GM19324 (cell line): ENCODE measurements around the gene EMP3.

Experiments
- ATAC-seq: cut with Tn5 transposase; IDR thresholded peaks from one replicate; pipeline ENCODE4 v1.9.1; 2021; ENCODE audit warnings: mild to moderate bottlenecking, moderate library complexity; ENCODE audit not compliant: unreplicated experiment, low FRiP score

EMP3 gene

GRCh38 chr19:48342841-48343540 lies 17.6 kb downstream of the EMP3 start:
- ATAC-seq, result no peak

- no peak for ATAC-seq
Measured at GRCh38 chr19:48344892-48345291, 19.5 kb downstream of the EMP3 start.

- ATAC-seq, result no peak
Measured at GRCh38 chr19:48346191-48346590, 20.8 kb downstream of the EMP3 start.

GRCh38 chr19:48348045-48348444 lies 22.7 kb downstream of the EMP3 start:
- ATAC-seq, result no peak

- no peak for ATAC-seq
Measured at GRCh38 chr19:48348737-48349136, 23.4 kb downstream of the EMP3 start.

- no peak for ATAC-seq
Measured at GRCh38 chr19:48350856-48351255, 25.5 kb downstream of the EMP3 start.

GRCh38 chr19:48351341-48351752 lies 26.0 kb downstream of the EMP3 start:
- no peak for ATAC-seq

GRCh38 chr19:48353677-48354076 lies 28.3 kb downstream of the EMP3 start:
- no peak for ATAC-seq

GRCh38 chr19:48354332-48354992 lies 29.1 kb downstream of the EMP3 start:
- no peak for ATAC-seq

- ATAC-seq, result no peak
Measured at GRCh38 chr19:48355365-48355954, 30.1 kb downstream of the EMP3 start.

GRCh38 chr19:48359123-48359522 lies 33.8 kb downstream of the EMP3 start:
- no peak for ATAC-seq

- no peak for ATAC-seq
Measured at GRCh38 chr19:48361912-48362311, 36.6 kb downstream of the EMP3 start.

GRCh38 chr19:48362716-48363499 lies 37.6 kb downstream of the EMP3 start:
- peak; percentile 40 for ATAC-seq

- peak; percentile 8 for ATAC-seq
Measured at GRCh38 chr19:48363500-48363809, 38.1 kb downstream of the EMP3 start.

GRCh38 chr19:48363810-48364597 lies 38.7 kb downstream of the EMP3 start, which contains the start of the genes SYNGR4 and TMEM143:
Gene SYNGR4, plus strand, starts transcription at chr19:48364367. Its CDS starts 1,476 bp downstream, at chr19:48365843.
Gene TMEM143, minus strand, starts transcription at chr19:48363940. Its CDS starts 20 bp downstream, at chr19:48363920.
- ATAC-seq, result peak; percentile 86

GRCh38 chr19:48364598-48365348 lies 39.4 kb downstream of the EMP3 start:
- ATAC-seq, result no peak

GRCh38 chr19:48365602-48366001 lies 40.2 kb downstream of the EMP3 start:
- no peak for ATAC-seq

GRCh38 chr19:48367855-48368254 lies 42.5 kb downstream of the EMP3 start:
- ATAC-seq, result no peak

GRCh38 chr19:48368936-48369335 lies 43.6 kb downstream of the EMP3 start:
- ATAC-seq, result no peak
